K562 (cell line): ENCODE measurements around the gene RMI1. TPM values are rescaled to one million over a fixed set of nuclear protein-coding genes. Genes with fewer than 3 reads are reported as not detected.
A peak's percentile ranks its signal among the peaks of the same experiment; 100 is the strongest.

Experiments
- EP400 ChIP-seq: fragments of 450-650 bp; IDR thresholded peaks from 2 replicates; pipeline ENCODE4 v1.6.1; 2017; ENCODE audit warnings: antibody characterized with exemption, mild to moderate bottlenecking, moderate library complexity
- ESRRB ChIP-seq: fragments of 250-450 bp; sonication (Bioruptor Pico); IDR thresholded peaks from 2 replicates; pipeline ENCODE4 v1.5.0; 2020; ENCODE audit warnings: mild to moderate bottlenecking, moderate library complexity, borderline replicate concordance
- NRF1 ChIP-seq, 2 experiments: fragments of 450-650 bp; IDR thresholded peaks in 1 of 2; conservative IDR thresholded peaks in 1 of 2; 2 replicates each; pipeline ENCODE4 v1.6.1; 2014; ENCODE audit warnings: mild to moderate bottlenecking in 2 of 2
- PYGO2 ChIP-seq: fragments of 450-650 bp; IDR thresholded peaks from 2 replicates; pipeline ENCODE4 v1.6.1; 2016; ENCODE audit warnings: mild to moderate bottlenecking, missing genetic modification characterization, moderate library complexity, missing compliant biosample characterization
- RCOR1 ChIP-seq, 2 experiments: IDR thresholded peaks; 2 replicates each; pipeline ENCODE4 v1.6.1; 2012; ENCODE audit warnings: low read depth in 2 of 2, low read length in 2 of 2, borderline replicate concordance in 1 of 2, improper control_type of control experiment in 1 of 2
- TSC22D4 ChIP-seq: fragments of 450-650 bp; IDR thresholded peaks from 2 replicates; pipeline ENCODE4 v1.6.1; 2016; ENCODE audit warnings: missing genetic modification characterization, missing biosample characterization, control low read depth
- U2AF1 ChIP-seq: fragments of 200-400 bp; formaldehyde crosslinking; optimal IDR thresholded peaks from 2 replicates; pipeline ENCODE3; 2017; ENCODE audit warnings: mild to moderate bottlenecking, low read depth, low read length, moderate library complexity
- ZNF197 ChIP-seq: fragments of 200-800 bp; sonication (Bioruptor generic); IDR thresholded peaks from 2 replicates; pipeline ENCODE4 v1.6.1; 2016; ENCODE audit warnings: low read depth, missing genetic modification characterization, missing compliant biosample characterization
- ZNF584 ChIP-seq: fragments of 200-800 bp; sonication (Bioruptor generic); IDR thresholded peaks from 2 replicates; pipeline ENCODE4 v1.6.1; 2016; ENCODE audit warnings: low read depth, mild to moderate bottlenecking, missing genetic modification characterization, missing compliant biosample characterization
- ZNF717 ChIP-seq: fragments of 250-450 bp; sonication (Bioruptor Pico); IDR thresholded peaks from 2 replicates; pipeline ENCODE4 v1.5.0; 2021
- ZNF830 ChIP-seq: fragments of 250-450 bp; sonication (Bioruptor Pico); IDR thresholded peaks from 2 replicates; pipeline ENCODE4 v1.5.0; 2021; ENCODE audit warnings: mild to moderate bottlenecking
- polyA plus RNA-seq, 8 experiments: library from polyadenylated mRNA; depleted of rRNA in 4 of 8; stranded (reverse) in 5 of 8; unstranded in 3 of 8; fragments of >200 nt; fragmentation: Nextera tagmentation in 2 of 8; fragmentation: Illumina TruSeq in 1 of 8; extraction: Ambion mirVana in 2 of 8; extraction: Trizol in 1 of 8; gene quantifications; 2 replicates each; pipeline versions ENCODE4 v1.2.1 to v1.2.3, GENCODE V29; 2011 to 2014; ENCODE audit warnings: inconsistent platforms in 1 of 8, missing spikeins in 1 of 8
- total RNA-seq, 7 experiments: library from RNA; depleted of rRNA in 6 of 7; stranded (reverse); fragments of >200 nt in 6 of 7; fragmentation: Illumina TruSeq in 2 of 7; extraction: Trizol in 2 of 7; gene quantifications; 2 replicates each; pipeline versions ENCODE4 v1.2.1 to v1.2.3, GENCODE V29; 2011 to 2021; ENCODE audit warnings: low replicate concordance in 1 of 7
- TF ChIP-seq, protein P1 (sequence below): fragments of 450-650 bp; formaldehyde crosslinking; IDR thresholded peaks from 2 replicates; pipeline ENCODE4 v1.4.0; 2022; ENCODE audit warnings: mild to moderate bottlenecking, moderate library complexity
- TF ChIP-seq, protein P2 (sequence below): fragments of 450-650 bp; formaldehyde crosslinking; IDR thresholded peaks from 2 replicates; pipeline ENCODE4 v1.4.0; 2020; ENCODE audit warnings: mild to moderate bottlenecking, moderate library complexity
- TF ChIP-seq, protein P3 (sequence below): sonication (generic); formaldehyde crosslinking; IDR thresholded peaks from 2 replicates; pipeline ENCODE4 v1.8.1; 2023; ENCODE audit warnings: missing genetic modification reagents, mild to moderate bottlenecking, borderline replicate concordance
- TF ChIP-seq, protein P4 (sequence below): fragments of 450-650 bp; formaldehyde crosslinking; IDR thresholded peaks from 2 replicates; pipeline ENCODE4 v1.4.0; 2020; ENCODE audit warnings: mild to moderate bottlenecking, moderate library complexity
- TF ChIP-seq, protein P5 (sequence below): fragments of 250-450 bp; sonication (Bioruptor Pico); IDR thresholded peaks from 2 replicates; pipeline ENCODE4 v1.8.0; 2022; ENCODE audit warnings: inconsistent platforms, mild to moderate bottlenecking, moderate library complexity, borderline replicate concordance

Gene RMI1
- total and polyA plus RNA-seq, 9 of the 15 experiments (the other 6 are each of a cell fraction or from before 2014, with no cell fraction given) = 3.0 to 17.4 (median 10.6) TPM

DNA sequence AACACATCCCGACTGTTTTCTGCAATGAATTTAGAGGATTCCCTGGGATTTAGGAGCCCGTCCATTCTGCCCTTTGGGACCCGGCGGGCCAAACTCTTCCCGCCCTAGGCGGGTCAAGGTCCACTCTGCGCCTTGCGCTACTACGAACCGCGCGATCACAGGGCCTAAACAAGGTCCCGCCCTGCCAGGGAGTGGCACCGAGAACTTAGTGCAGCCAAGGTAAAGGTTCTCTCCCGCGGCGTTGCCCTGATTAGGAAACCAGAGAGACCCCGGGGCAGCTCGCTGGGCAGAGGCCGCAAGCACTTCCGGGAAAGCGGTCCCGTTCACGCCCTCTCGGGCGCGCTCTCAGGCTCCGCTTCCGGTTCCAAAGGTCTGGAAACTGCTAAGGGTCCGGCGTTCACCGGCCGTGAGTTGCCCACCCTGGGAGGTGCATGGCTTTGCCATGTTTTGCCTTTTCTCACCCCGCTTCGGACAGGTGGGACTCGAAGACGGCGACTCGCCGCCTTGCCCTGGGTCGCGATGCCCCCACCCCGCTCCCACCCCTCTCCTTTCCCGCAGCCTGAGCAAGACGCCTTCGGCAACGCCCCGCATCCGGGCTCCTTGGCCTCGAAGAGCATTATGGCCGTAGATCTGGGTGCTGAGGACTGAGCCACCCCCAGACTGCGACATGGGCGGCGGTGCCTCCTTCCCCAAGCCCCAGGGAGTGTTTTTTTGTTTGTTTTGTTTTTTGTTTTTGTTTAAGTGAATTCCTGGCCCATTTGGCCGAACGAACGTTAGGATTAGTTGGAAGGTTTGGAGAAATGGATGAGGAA lies 24.0 kb upstream of the RMI1 start (continued):
- TF ChIP-seq, protein P1, sequence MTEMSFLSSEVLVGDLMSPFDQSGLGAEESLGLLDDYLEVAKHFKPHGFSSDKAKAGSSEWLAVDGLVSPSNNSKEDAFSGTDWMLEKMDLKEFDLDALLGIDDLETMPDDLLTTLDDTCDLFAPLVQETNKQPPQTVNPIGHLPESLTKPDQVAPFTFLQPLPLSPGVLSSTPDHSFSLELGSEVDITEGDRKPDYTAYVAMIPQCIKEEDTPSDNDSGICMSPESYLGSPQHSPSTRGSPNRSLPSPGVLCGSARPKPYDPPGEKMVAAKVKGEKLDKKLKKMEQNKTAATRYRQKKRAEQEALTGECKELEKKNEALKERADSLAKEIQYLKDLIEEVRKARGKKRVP = no peak
- no peak for TF ChIP-seq NRF1 (conservative IDR thresholded peaks at IDR 0.05 in 1 of 2, IDR thresholded peaks at IDR 0.05 in 1 of 2)
- no peak for TF ChIP-seq TSC22D4 (tag)
- TF ChIP-seq ZNF584 (CRISPR knock-in tag) = no peak
- TF ChIP-seq PYGO2 (tag) = no peak
- TF ChIP-seq, protein P2, sequence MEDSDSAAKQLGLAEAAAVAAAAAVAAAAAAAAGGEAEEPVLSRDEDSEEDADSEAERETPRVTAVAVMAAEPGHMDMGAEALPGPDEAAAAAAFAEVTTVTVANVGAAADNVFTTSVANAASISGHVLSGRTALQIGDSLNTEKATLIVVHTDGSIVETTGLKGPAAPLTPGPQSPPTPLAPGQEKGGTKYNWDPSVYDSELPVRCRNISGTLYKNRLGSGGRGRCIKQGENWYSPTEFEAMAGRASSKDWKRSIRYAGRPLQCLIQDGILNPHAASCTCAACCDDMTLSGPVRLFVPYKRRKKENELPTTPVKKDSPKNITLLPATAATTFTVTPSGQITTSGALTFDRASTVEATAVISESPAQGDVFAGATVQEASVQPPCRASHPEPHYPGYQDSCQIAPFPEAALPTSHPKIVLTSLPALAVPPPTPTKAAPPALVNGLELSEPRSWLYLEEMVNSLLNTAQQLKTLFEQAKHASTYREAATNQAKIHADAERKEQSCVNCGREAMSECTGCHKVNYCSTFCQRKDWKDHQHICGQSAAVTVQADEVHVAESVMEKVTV (CRISPR knock-in tag) = no peak
- TF ChIP-seq, protein P3, sequence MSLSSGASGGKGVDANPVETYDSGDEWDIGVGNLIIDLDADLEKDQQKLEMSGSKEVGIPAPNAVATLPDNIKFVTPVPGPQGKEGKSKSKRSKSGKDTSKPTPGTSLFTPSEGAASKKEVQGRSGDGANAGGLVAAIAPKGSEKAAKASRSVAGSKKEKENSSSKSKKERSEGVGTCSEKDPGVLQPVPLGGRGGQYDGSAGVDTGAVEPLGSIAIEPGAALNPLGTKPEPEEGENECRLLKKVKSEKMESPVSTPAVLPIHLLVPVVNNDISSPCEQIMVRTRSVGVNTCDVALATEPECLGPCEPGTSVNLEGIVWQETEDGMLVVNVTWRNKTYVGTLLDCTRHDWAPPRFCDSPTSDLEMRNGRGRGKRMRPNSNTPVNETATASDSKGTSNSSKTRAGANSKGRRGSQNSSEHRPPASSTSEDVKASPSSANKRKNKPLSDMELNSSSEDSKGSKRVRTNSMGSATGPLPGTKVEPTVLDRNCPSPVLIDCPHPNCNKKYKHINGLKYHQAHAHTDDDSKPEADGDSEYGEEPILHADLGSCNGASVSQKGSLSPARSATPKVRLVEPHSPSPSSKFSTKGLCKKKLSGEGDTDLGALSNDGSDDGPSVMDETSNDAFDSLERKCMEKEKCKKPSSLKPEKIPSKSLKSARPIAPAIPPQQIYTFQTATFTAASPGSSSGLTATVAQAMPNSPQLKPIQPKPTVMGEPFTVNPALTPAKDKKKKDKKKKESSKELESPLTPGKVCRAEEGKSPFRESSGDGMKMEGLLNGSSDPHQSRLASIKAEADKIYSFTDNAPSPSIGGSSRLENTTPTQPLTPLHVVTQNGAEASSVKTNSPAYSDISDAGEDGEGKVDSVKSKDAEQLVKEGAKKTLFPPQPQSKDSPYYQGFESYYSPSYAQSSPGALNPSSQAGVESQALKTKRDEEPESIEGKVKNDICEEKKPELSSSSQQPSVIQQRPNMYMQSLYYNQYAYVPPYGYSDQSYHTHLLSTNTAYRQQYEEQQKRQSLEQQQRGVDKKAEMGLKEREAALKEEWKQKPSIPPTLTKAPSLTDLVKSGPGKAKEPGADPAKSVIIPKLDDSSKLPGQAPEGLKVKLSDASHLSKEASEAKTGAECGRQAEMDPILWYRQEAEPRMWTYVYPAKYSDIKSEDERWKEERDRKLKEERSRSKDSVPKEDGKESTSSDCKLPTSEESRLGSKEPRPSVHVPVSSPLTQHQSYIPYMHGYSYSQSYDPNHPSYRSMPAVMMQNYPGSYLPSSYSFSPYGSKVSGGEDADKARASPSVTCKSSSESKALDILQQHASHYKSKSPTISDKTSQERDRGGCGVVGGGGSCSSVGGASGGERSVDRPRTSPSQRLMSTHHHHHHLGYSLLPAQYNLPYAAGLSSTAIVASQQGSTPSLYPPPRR (CRISPR knock-in tag) = no peak
- TF ChIP-seq, protein P4, sequence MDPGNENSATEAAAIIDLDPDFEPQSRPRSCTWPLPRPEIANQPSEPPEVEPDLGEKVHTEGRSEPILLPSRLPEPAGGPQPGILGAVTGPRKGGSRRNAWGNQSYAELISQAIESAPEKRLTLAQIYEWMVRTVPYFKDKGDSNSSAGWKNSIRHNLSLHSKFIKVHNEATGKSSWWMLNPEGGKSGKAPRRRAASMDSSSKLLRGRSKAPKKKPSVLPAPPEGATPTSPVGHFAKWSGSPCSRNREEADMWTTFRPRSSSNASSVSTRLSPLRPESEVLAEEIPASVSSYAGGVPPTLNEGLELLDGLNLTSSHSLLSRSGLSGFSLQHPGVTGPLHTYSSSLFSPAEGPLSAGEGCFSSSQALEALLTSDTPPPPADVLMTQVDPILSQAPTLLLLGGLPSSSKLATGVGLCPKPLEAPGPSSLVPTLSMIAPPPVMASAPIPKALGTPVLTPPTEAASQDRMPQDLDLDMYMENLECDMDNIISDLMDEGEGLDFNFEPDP (CRISPR knock-in tag) = no peak
- TF ChIP-seq U2AF1 = no peak
- TF ChIP-seq ZNF197 = no peak
- TF ChIP-seq ZNF717 (CRISPR knock-in tag) = no peak
- no peak for TF ChIP-seq ESRRB
- TF ChIP-seq RCOR1 (IDR thresholded peaks at IDR 0.05; ENCODE audit: borderline replicate concordance in 1 of 2, low read depth in 2 of 2, low read length in 2 of 2) = no peak
- TF ChIP-seq, protein P5, sequence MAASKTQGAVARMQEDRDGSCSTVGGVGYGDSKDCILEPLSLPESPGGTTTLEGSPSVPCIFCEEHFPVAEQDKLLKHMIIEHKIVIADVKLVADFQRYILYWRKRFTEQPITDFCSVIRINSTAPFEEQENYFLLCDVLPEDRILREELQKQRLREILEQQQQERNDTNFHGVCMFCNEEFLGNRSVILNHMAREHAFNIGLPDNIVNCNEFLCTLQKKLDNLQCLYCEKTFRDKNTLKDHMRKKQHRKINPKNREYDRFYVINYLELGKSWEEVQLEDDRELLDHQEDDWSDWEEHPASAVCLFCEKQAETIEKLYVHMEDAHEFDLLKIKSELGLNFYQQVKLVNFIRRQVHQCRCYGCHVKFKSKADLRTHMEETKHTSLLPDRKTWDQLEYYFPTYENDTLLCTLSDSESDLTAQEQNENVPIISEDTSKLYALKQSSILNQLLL (CRISPR knock-in tag) = no peak
- TF ChIP-seq EP400 = peak; percentile 78
- no peak for TF ChIP-seq ZNF830 (CRISPR knock-in tag)
